Loucy (cell line): Measurements from ENCODE around the gene S100Z.

Experiments used
- H2AFZ ChIP-seq: fragments of 200-600 bp; sonication (generic); 2 replicates; pipeline ENCODE4 v1.6.0; 2016; ENCODE audit warnings: antibody characterized with exemption, mild to moderate bottlenecking, low read length, moderate library complexity
- H3F3A ChIP-seq: fragments of 200-600 bp; 2 replicates; pipeline ENCODE4 v1.6.0; 2016; ENCODE audit warnings: antibody characterized with exemption, low read depth, mild to moderate bottlenecking
- H3K27me3 ChIP-seq: fragments of 200-600 bp; sonication (generic); 2 replicates; pipeline ENCODE4 v1.6.1; 2014; ENCODE audit warnings: low read length, mild to moderate bottlenecking; ENCODE audit not compliant: insufficient read depth, poor library complexity, severe bottlenecking
- H3K36me3 ChIP-seq: fragments of 200-600 bp; sonication (generic); 2 replicates; pipeline ENCODE4 v1.6.1; 2016; ENCODE audit warnings: low read length; ENCODE audit not compliant: insufficient read depth
- H3K4me1 ChIP-seq: fragments of 200-600 bp; sonication (generic); 2 replicates; pipeline ENCODE4 v1.5.1; 2014; ENCODE audit warnings: low read length, mild to moderate bottlenecking; ENCODE audit not compliant: insufficient read depth, poor library complexity, severe bottlenecking
- H3K4me2 ChIP-seq: fragments of 200-600 bp; sonication (generic); 2 replicates; pipeline ENCODE4 v1.6.0; 2014; ENCODE audit warnings: antibody characterized with exemption, low read length, low read depth, mild to moderate bottlenecking; ENCODE audit not compliant: poor library complexity, severe bottlenecking
- H3K4me3 ChIP-seq: fragments of 200-600 bp; sonication (generic); 2 replicates; pipeline ENCODE4 v1.5.1; 2014; ENCODE audit warnings: low read length, mild to moderate bottlenecking, mixed read lengths; ENCODE audit not compliant: poor library complexity, severe bottlenecking
- H3K79me2 ChIP-seq: fragments of 200-600 bp; sonication (generic); 2 replicates; pipeline ENCODE4 v1.6.1; 2014; ENCODE audit warnings: low read length; ENCODE audit not compliant: insufficient read depth
- H3K9ac ChIP-seq: fragments of 200-600 bp; sonication (generic); 2 replicates; pipeline ENCODE4 v1.6.0; 2014; ENCODE audit warnings: mild to moderate bottlenecking, low read depth, low read length, moderate library complexity; ENCODE audit not compliant: poor library complexity, severe bottlenecking
- H3K9me2 ChIP-seq: fragments of 200-600 bp; sonication (generic); replicated peaks from 2 replicates; pipeline ENCODE4 v1.6.1; 2016; ENCODE audit warnings: low read depth, low read length, mixed read lengths
- H3K9me3 ChIP-seq: fragments of 200-600 bp; sonication (generic); 2 replicates; pipeline ENCODE4 v1.6.1; 2014; ENCODE audit warnings: mild to moderate bottlenecking, antibody characterized with exemption, low read length, low read depth; ENCODE audit not compliant: insufficient read depth
- H4K20me1 ChIP-seq: fragments of 200-600 bp; sonication (generic); 2 replicates; pipeline ENCODE4 v1.6.0; 2014; ENCODE audit warnings: antibody characterized with exemption, low read length, mild to moderate bottlenecking; ENCODE audit not compliant: insufficient read depth, poor library complexity, severe bottlenecking
- EZH2phosphoT487 ChIP-seq: fragments of 200-600 bp; IDR thresholded peaks from 2 replicates; pipeline ENCODE4 v1.6.1; 2018; ENCODE audit warnings: antibody characterized with exemption, mild to moderate bottlenecking, moderate library complexity, borderline replicate concordance
- TF ChIP-seq, protein P1 (sequence below): fragments of 200-600 bp; sonication (generic); conservative IDR thresholded peaks from 2 replicates; pipeline ENCODE4 v1.5.1; 2014; ENCODE audit warnings: mild to moderate bottlenecking, antibody characterized with exemption, low read length

Gene S100Z

DNA sequence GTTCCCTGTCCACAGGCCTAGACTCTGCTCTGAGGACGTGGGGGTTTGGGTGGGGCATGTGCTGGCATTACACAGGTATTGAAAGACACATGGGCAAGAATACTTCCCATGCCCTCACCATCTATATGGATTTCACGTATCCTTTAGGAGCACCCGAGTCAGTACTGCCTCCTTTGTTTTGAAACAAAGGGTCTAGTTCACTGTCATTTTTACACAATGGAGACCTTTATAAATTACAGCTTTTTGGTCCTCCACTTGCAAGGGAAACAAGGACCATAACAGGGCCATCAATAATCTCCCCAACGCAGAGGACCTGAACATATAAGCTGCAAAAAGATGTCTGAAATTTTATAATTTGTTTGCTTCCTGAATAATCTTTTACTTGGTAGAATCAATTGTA lies 78.1 kb downstream of the S100Z start:
- Histone ChIP-seq H3K4me1 (no peaks in the 10 kb centered on the region), H3K9ac (no peak overlapping the region), H4K20me1 (no peaks in the 10 kb centered on the region), H2AFZ (no peak overlapping the region), H3K36me3 (no peaks in the 10 kb centered on the region), H3K9me2 (no peaks in the 10 kb centered on the region), H3K4me3 (no peak overlapping the region), H3K79me2 (no peaks in the 10 kb centered on the region), H3K4me2 (no peak overlapping the region), H3F3A (no peaks in the 10 kb centered on the region), H3K27me3 (peaks cover 13% of the 10 kb centered on the region), H3K9me3 (no peaks in the 10 kb centered on the region)
- TF ChIP-seq, protein P1, sequence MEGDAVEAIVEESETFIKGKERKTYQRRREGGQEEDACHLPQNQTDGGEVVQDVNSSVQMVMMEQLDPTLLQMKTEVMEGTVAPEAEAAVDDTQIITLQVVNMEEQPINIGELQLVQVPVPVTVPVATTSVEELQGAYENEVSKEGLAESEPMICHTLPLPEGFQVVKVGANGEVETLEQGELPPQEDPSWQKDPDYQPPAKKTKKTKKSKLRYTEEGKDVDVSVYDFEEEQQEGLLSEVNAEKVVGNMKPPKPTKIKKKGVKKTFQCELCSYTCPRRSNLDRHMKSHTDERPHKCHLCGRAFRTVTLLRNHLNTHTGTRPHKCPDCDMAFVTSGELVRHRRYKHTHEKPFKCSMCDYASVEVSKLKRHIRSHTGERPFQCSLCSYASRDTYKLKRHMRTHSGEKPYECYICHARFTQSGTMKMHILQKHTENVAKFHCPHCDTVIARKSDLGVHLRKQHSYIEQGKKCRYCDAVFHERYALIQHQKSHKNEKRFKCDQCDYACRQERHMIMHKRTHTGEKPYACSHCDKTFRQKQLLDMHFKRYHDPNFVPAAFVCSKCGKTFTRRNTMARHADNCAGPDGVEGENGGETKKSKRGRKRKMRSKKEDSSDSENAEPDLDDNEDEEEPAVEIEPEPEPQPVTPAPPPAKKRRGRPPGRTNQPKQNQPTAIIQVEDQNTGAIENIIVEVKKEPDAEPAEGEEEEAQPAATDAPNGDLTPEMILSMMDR = no peak
- TF ChIP-seq EZH2phosphoT487 = no peak

DNA sequence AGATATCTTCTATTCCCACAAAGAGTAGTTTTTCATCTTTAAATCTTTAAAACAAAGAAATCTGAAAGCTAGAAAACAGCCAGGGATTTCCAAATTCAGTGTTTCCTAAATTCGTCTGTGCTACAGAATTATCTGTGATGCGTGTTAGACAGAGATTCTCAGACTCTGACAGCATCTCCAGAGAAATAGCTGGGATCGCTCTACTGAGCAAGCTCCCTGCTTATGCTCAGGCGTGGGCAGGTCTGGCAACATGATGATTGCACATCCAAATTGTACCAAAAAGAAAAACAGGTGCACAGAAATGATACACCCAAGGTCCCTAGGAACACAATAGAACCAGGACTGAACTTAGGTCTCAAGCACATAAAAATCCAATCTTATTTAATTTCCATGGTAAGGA lies 80.3 kb downstream of the S100Z start:
- Histone ChIP-seq H3K27me3 (peaks cover 13% of the 10 kb centered on the region), H4K20me1 (no peaks in the 10 kb centered on the region), H3F3A (no peaks in the 10 kb centered on the region), H3K36me3 (no peaks in the 10 kb centered on the region), H3K9ac (no peak overlapping the region), H2AFZ (no peak overlapping the region), H3K79me2 (no peaks in the 10 kb centered on the region), H3K4me1 (no peaks in the 10 kb centered on the region), H3K9me2 (no peaks in the 10 kb centered on the region), H3K4me2 (no peak overlapping the region), H3K9me3 (no peaks in the 10 kb centered on the region), H3K4me3 (no peak overlapping the region)
- no peak for TF ChIP-seq EZH2phosphoT487
- TF ChIP-seq, protein P1 = no peak

DNA sequence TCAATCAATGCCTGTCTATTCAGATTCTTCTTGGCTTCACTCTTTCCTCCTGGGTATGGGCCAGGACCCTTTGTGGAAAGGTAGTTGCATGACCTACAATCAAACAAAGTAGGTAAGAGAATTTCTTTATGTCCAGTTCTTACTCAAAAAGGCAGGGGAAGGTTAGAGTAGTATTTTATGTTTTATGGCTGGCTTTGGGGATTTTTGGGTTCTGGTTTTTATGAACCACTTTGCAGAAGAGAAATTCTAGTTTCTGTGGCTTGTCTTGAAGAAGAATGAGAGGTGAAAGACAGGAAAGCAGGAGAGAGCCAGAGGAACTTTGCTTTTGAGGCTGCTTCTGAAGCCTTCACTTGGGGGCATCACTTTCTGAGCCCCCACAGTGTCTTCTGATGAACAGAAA lies 88.4 kb downstream of the S100Z start:
- H3K4me3 ChIP-seq = no peak overlapping the region
- H4K20me1 ChIP-seq = no peaks in the 10 kb centered on the region
- no peaks in the 10 kb centered on the region for H3K79me2 ChIP-seq
- H3K4me1 ChIP-seq = no peaks in the 10 kb centered on the region
- TF ChIP-seq, protein P1 = no peak
- H2AFZ ChIP-seq = no peak overlapping the region
- H3F3A ChIP-seq = no peaks in the 10 kb centered on the region
- no peaks in the 10 kb centered on the region for H3K36me3 ChIP-seq
- H3K9me3 ChIP-seq = no peaks in the 10 kb centered on the region
- H3K9me2 ChIP-seq = no peaks in the 10 kb centered on the region
- no peak overlapping the region for H3K4me2 ChIP-seq
- no peak overlapping the region for H3K9ac ChIP-seq
- no peaks in the 10 kb centered on the region for H3K27me3 ChIP-seq
